Measurements from ENCODE around the gene SDHC.
"Not testable (repeated sequence)": the region's sequence is repeated elsewhere in the genome, so short reads cannot be mapped to it uniquely, and the experiment has no call there.

SDHC gene

GRCh38 chr1:161388639-161389038 is 74.5 kb downstream of the SDHC start:
- no peak for DNase-seq

DNA sequence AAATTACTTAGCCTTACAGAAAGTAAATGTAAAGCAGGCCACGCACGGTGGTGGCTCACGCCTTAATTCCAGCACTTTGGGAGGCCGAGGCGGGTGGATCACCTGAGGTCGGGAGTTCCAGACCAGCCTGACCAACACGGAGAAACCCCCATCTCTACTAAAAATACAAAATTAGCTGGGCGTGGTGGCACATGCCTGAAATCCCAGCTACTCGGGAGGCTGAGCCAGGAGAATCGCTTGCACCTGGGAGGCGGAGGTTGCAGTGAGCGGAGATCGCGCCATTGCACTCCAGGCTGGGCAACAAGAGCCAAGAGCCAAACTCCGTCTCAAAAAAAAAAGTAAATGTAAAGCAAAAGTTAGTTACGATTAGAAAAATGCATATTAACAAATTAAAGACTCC is 75.0 kb downstream of the SDHC start:
- not testable (repeated sequence) for DNase-seq

DNA sequence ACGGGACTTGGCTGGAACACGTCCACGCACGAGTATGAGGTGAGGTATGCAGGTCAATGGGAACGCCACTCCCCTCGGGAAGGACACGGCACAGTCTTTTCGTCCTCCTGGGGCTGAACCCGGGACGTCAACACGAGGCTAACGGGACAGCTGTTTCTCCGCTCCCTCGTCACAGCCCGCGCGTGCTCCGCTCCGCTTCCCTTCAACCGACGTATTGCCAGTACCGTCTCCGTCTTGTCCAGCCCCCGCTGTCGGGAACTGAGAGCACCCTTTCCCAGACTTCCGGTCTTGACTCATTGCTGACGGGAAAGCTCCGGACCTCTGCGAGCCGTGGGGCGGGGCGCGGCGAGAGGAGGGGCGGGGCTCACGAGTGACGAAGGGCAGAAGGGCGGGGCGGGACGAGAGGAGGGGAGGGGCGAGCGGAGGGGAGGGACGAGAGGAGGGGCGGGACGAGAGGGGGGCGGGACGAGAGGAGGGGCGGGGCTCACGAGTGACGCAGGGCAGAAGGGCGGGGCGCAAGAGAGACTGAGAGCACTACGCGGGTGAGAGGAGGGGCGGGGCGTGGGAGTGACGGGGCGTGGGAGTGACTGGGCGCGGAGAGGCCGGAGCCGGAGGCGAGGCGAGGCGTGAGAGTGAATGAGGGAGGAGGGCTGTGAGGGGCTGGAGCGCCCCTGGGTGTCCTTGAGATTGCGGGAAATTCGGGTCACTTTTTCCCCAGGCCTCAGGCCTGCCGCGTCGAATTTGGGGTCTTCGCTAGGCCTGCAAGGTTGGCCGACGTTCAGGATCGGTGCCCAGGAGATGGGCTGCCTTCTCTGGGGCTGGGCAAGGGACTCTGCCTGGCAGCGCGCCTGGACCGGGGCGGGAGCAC is 75.7 kb downstream of the SDHC start:
- peak; percentile 95 for DNase-seq

DNA sequence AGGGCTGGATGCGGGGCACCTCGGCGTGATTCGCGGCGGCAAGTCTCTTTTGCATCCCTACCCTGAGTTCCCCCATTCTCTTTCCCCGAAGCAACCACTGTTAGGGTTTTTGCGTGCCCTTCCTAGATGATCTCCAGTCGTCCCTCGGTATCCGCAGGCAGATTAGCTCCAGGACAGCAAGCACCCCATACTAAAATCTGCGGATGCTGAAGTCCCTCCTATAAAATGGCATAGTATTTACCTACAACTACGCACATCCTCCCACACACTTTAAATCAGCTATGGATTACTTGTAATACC is 76.3 kb downstream of the SDHC start:
- DNase-seq, result no peak

GRCh38 chr1:161391136-161391535 is 77.0 kb downstream of the SDHC start:
- DNase-seq, result not testable (repeated sequence)

GRCh38 chr1:161391611-161392010 is 77.4 kb downstream of the SDHC start:
- no peak for DNase-seq

DNA sequence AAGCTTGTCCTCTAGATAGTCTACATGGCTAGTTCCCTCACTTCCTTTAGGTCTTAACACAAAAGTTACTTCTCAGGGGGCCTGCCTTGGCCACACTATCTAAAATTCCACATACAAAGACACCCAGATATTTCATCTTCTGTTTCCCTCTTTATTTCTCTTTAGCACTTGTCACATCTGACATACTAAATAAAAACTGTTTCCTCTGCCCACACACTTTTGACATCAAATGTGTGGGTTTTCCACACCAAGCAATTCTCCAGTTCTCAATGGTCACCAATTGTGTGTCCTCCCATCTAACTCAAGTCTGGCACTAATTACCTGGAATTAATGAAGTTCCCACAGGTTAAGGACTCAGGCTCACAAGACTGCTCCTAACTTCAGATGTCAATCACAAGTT is 79.0 kb downstream of the SDHC start:
- no peak for DNase-seq

DNA sequence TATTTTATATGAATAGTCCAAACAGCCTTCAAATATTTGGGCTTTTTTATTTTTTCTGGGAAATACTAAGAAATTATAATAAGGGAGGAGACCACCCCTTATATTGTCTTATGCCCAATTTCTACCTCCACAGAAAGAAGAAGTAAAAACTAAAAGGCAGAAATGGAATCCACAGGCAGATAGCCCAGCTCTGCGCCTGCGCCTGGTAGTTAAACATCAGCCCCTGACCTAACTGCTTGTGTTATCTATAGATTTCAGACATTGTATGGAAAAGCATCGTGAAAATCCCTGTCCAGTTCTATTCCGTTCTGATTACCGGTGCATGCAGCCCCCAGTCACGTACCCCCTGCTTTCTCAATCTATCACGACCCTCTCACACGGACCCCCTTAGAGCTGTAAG is 82.9 kb downstream of the SDHC start:
- not testable (repeated sequence) for DNase-seq

DNA sequence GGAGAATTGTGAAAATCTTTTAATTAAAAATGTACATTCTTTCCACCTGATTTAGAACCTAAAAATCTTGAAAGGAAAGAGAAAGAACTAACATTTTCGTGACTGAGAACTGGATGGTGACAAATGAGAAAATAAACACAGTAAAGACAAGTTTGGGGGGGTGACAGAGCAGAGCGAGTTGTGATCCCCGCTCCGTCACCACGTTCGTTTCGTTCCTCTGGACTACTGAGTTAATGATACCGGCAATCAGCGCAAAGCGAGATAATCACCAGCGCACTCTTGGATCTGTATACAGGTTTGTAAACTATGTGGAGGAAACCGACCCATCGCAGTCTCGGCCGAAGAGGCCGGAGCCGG is 84.7 kb downstream of the SDHC start:
- DNase-seq, result no peak

- DNase-seq, result peak; percentile 97
Measured at GRCh38 chr1:161399257-161399998, 85.2 kb downstream of the SDHC start.

GRCh38 chr1:161402446-161402845 is 88.3 kb downstream of the SDHC start:
- DNase-seq, result no peak

DNA sequence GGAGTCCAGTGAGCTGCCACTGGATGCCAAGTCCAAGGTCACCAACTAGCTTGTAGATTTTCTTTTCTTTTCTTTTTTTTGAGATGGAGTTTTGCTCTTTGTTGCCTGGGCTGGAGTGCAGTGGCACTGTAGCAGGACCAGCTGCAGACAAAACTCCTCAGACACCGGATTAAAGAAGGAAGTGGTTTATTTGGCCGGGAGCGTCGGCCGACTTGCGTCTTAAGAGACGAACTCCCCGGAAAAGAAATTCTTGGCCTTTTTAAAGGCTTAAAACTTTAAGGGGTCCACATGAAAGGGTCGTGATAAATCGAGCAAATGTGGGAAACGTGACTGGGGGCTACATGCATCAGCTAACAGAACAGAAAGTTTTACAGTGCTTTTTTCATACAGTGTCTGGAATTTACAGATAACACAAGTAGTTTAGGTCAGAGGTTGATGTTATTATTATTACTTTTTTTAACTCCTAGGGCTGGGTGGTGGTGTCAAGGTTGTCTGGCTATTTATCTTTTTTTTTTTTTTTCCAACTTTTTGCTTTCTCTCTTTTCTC is 89.9 kb downstream of the SDHC start:
- no peak for DNase-seq

DNA sequence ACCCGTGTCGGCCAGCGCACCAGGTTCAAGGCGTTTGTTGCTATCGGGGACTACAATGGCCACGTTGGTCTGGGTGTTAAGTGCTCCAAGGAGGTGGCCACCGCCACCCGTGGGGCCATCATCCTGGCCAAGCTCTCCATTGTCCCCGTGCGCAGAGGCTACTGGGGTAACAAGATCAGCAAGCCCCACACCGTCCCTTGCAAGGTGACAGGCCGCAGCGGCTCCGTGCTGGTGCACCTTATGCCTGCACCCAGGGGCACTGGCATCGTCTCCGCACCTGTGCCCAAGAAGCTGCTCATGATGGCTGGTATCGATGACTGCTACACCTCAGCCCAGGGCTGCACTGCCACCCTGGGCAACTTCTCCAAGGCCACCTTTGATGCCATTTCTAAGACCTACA is 92.4 kb downstream of the SDHC start:
- not testable (repeated sequence) for DNase-seq

DNA sequence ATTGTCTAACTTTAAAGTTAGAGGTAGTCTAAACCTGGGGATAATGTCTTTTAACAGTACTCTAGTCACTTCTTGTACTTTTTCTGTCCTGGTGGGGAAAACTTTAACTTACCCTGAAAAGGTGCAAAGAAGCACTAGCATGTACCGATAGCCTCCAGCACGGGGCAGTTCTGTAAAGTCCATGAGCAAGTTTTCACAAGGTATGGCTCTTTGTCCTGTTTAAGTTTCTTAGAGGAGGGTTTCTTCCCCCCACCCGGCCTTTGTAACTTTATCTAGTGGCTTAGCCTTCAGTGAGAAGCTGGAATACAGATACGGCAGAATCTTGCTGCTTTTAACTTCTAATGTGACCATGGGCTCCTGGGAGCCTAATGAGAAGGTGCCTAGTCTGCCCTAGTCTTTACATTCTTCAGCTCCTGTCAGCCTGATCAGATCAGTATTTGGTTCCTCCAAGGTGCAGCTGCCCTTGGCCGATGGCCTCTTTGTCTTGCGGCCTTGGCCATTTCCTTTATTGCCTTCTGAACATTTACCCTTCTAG is 93.3 kb downstream of the SDHC start:
- DNase-seq, result no peak

- DNase-seq, result no peak
Measured at GRCh38 chr1:161408429-161409052, 94.4 kb downstream of the SDHC start.

DNA sequence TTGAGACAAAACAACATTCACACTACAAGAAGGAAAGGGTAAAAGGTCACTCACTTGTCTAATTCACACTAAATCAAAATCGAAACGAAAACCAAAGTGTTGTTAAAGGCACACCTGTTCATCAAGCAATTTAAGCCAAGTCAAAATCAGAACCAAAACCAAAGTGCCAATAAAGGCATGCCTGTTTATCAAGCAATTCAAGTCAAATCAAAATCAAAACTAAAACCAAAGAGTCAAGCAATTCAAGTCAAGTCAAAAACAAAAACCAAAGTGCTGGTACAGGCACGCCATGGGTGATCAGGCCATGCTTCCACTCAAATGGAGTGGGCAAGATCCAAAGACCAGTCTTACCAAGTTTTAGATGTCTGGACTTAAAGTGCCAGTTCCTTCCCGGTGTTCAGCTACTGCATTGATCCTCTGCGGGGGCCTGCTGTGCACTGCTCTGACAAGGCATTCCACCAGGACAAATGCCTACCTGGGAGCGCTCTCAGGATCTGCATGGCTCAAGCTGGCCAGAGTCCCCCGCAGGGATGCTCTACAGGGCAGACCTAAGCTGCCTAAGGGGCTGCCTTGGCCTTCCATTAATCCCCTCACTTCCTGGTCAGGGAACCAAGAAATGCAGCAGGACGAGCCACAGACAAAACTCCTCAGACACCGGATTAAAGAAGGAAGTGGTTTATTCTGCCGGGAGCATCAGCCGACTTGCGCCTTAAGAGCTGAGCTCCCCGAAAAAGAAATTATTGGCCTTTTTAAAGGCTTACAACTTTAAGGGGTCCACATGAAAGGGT is 95.9 kb downstream of the SDHC start:
- peak; percentile 62 for DNase-seq

GRCh38 chr1:161410636-161410970 is 96.4 kb downstream of the SDHC start:
- DNase-seq, result not testable (repeated sequence)

Data from CD4-positive, alpha-beta T cell treated with Interleukin-17A for 1 hour (primary cell).